MM.1S (cell line): ENCODE data around the gene PCYT2.

Experiments
- CTCF ChIP-seq: fragments of 300-600 bp; sonication (generic); IDR thresholded peaks from 2 replicates; pipeline ENCODE4 v1.5.1; 2016; ENCODE audit warnings: antibody characterized with exemption, low read length, mixed read lengths
- EZH2phosphoT487 ChIP-seq: fragments of 300-600 bp; sonication (generic); IDR thresholded peaks from 2 replicates; pipeline ENCODE4 v1.6.1; 2018; ENCODE audit warnings: antibody characterized with exemption, low read length

DNA sequence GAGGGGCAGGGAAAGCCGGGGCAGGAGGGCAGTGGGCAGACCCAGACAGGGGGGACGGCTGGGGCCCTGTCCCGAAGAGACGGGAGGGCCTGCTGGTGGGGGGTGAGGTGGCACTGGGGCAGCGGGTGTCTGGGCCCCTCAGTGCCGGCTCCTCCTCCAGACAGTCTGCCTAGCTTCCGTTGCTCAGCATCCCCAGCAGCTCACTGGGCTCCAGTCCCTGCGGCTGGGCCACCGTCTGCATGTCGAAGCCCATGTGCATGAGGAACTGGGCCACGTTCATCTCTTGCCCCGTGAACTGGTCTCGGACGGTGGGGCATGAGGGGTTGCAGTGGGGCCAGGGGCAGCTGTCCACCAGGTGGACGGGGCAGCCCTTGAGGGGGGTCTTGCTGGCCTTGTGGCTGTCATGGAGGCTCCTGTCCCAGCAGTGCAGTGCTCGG, 41.6 kb upstream of the PCYT2 start:
- TF ChIP-seq CTCF (no peak), EZH2phosphoT487 (no peak)
